Right lung (tissue), 5 donors: ENCODE measurements around the gene UNC93A. TPM values are rescaled to one million over a fixed set of nuclear protein-coding genes. Genes with fewer than 3 reads are reported as not detected.
"Not testable (repeated sequence)": the region's sequence is repeated elsewhere in the genome, so short reads cannot be mapped to it uniquely, and the experiment has no call there.

Experiments used
- DNase-seq, 2 donors: peaks; one replicate each; pipeline ENCODE4 v3.0.0-alpha.2; 2013
- polyA plus RNA-seq, 5 donors: library from polyadenylated mRNA; unstranded; fragments of 120-200 nt; gene quantifications; one replicate each; pipeline versions ENCODE4 v1.2.1 to v1.2.3, GENCODE V29; 2013; ENCODE audit warnings: inconsistent platforms in 1 of 5, low replicate concordance in 1 of 5; ENCODE audit not compliant: insufficient read length in 5 of 5, insufficient read depth in 1 of 5

UNC93A gene
- polyA plus RNA-seq, 5 donors, result 0.05 to 0.13 TPM; not detected in 3

DNA sequence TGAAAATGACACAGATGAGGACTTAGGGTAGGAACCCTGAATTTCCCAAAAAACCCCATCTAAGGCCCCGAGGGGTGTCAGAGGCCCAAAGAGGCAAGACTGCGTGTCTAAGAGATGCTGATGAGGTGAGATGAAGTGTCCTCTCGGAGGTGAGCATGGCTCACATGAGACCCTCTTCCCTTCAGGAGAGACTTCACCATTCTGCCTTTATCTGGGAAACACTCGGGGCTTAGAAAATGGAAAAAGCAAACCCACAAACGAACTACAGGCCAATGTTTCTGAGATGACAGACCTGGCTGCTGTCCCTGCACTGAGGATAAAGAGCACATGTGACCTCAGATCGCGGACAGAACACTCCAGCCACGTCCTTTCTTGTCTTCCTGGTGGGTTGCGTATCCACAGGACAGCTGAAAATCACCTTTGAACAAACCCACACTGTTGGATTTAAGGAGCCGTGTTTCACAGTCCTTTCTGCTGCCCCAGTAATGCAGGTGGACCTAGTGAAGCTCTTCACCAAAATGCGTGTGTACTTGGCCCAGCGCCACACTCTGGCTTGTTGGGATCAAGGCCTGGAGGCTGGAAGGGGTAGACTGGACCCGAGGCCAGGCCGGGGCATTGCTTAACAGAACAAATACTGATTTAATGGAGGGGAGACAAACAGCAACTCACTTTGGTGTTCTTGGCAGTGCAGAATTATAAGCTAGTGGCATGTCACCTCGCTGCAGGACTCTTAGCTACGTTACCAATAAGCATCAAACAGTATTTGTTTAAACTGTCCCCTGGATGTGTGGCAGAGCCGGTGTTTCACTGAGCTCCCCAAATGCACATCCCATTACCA, 18.5 kb downstream of the UNC93A start:
- not testable (repeated sequence) for DNase-seq

DNA sequence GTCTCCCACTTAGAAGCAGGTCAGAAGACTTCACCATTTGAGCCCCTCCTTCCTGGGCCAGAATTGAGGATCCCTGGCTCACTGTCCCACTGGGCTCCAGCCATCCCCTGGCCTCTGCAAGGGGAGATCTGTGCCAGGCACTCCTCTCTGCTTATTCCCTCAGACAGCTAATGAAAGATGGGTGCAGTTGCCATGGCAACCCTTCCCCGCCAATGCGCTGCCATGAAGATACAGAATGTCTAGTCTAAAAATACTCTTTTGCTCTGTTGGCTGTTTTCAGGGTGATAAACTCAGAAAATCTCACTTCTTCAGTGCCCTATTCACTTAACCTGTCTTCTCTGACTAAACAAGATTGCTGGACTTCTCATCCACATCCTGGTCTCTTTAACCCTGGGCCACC, 20.2 kb downstream of the UNC93A start:
- no peak for DNase-seq

DNA sequence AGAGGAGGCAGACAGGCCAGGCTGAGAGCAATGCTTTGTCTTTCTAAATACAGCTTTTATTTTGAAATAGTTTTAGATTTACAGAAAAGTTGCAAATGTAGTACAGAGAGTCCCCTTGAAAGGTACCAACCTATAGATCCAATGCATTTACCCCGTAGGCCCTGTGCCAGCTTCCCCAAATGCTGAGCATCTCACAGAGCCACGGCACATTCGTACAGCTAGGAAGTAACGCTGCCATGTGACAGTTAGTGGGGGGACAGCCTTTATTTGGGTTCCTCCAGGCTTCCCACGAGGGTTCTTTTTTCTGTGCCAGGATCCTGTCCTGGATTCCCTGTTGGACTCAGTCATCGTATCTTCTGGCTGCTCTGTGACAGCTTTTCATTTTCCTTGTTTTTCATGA, 20.6 kb downstream of the UNC93A start:
- not testable (repeated sequence) for DNase-seq

DNA sequence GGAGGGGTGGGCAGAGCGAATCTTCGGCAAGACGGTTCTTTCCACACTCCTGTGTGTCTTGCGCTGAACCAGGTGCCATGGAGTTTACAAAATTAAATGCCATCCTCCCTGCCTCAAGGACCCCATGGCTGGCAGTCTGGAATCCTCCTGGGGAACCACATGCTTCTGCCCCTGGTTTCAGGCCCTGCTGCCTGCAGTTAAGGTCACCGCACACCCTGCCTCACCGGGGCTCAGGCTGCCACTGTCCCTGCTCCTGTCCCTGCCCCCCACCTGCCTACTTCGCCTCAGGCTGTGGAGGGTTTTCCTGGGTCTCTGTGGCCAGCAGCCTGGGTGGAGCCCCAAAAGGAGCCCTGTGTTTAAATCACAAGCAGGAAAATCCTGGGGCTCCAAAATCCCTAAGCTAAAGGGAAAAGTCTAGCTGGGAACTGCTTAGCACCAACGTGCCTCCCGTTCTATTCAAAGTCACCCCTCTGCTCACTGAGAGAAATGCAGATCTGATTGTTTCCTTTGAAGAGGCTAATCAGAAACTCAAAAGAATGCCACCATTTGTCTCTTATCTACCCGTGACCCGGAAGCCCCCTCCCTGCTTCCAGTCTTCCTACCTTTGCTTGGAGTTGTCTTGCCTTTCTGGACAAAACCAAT, 23.2 kb downstream of the UNC93A start:
- DNase-seq, result no peak

DNA sequence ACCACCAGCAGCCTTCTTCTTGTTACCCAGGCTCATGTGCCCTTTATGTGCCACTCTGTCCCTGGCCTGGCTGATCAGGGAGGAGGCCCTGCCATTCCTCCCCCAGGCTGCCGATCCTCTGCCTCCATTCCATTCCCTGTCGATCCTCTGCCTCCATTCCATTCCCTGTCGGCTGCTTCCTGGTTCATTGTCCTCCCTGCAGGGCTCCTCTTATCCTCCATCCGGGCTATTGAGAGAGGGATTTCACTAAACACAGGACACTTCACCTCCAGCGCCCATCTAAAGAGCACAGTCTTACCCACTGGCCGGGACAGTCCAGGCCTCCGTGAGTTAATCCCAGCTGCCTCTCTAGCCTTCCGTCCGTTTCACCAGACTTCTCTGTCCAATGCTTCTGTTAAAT, 26.1 kb downstream of the UNC93A start:
- no peak for DNase-seq

DNA sequence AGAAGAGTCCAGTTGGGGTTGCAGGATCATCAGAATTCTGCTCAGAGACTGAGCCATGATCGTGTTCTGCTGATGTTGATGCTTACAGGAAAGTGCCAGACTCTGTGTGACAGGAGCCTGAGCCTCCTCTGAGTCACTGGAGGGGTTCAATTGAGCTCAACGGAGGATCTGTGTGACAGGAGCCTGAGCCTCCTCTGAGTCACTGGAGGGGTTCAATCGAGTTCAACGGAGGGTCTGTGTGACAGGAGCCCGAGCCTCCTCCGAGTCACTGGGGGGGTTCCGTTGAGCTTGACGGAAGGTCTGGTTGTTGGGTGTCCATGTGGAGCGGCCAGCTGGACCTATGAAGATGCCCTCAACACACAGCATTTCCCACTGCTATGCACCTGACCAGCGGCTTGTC, 27.2 kb downstream of the UNC93A start:
- DNase-seq, result not testable (repeated sequence)

DNA sequence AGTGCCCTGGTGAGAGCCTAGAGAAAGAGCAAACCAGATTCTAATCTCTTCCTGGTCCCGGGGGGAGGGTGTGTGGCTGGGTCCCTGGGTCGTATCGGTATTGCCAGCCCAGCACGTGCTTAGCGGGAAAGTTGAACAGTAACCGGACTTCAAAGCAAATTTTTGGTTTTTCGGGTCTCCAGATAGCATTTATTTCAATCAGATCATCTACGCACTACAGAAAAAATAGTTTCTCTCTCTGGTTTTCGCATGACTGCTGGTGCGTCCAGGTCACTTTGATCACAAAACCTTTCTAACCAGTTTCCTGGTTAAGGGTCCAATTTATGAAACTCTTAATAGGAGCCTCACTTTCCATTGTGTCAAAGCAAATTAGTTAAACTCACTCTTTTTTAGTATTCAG, 27.7 kb downstream of the UNC93A start:
- DNase-seq, result not testable (repeated sequence)

DNA sequence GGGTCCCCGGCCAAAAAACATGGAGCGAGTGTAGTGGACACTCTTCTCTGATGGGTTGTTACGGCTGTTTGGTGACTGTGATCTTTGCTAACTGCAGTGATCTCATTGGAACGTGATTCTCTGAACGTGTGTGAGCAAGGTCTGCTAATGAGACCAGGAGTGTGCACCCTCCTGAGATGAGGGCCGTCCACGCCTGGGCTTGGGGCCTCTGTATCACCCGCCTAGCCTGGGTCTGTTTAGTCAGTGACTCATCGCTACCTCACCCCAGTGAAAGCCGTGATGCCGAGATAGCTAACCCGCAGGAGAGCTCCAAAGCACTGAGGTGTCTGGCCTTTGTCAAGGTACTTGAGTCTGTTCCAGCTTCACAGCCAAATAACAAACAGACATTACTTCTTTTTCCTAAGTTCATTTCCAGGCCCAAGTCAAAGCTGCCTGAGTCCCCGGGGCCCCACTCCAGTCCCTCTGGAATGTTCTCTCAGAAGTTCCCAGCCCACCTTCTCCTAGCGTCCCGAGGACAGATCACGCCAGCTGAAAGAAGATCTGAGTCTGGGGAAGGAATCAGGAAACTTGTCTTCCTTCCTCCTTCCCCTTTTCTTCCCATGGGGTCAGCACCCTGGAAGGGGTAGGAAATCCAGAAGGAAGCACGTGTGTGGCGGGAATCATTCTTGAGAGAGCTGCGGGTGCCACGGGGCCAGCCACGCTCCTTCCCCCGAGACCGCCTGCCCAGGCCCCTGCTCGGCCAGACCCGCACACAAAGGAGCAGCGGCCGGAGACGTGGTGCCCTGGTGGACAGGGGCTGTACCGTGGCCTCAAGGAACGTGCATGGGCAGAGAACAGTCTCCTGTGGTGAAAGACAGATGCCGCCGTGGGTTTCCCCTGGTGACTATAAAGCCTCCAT, 29.0 kb downstream of the UNC93A start:
- DNase-seq, result not testable (repeated sequence)

DNA sequence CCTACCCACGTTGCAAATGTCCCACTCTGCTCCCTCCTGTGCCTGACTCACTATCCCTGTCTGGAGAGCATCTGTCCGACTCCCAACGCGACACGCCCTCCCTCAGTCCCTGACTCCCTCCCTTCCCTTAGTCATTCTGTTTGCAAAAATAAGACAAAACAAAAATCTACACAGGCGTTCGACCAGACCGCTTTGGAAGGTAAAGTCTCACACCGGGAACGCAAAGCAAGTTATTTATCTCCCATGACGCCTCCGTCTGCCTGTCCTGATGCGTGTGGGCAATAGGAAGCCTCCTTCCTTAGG, 29.6 kb downstream of the UNC93A start:
- DNase-seq, result not testable (repeated sequence)

DNA sequence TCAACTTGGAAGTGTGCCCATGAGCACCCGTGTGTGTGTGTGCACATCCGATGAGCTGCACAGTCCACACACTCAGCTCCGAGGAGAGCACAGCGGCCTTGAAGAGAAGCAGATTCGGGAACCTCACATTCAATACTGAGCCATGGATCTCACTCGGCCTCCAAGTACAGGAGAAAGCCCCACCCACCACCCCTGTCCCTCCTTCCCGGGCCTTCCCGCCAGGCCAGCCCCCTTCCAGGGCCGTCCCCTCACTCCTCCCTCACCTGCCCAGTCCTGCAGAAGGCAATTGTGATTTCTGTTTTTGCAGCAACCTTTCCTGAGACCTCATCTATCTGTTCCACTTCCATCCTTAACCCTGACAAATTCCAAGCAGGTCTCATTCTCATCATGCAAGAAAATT, 30.1 kb downstream of the UNC93A start:
- not testable (repeated sequence) for DNase-seq

DNA sequence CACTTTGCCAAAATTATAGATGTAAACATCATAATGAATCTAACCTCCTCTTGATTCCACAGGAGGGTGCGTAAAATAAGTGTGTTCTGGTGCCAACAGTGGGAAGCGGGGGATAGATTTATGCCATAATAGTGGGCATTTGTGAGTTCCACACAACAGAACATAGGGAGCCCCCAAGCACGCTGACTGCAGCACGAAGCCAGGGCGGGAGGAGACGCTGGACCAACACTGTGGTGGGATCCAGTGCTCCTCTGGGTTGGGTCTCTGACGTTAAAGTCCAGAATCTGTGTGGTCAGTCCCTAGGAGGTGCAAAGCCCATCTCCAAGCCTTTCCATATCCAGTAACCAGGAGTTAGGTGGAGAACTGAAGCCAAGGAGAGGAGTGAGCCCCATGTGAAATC, 32.0 kb downstream of the UNC93A start:
- DNase-seq, result no peak

DNA sequence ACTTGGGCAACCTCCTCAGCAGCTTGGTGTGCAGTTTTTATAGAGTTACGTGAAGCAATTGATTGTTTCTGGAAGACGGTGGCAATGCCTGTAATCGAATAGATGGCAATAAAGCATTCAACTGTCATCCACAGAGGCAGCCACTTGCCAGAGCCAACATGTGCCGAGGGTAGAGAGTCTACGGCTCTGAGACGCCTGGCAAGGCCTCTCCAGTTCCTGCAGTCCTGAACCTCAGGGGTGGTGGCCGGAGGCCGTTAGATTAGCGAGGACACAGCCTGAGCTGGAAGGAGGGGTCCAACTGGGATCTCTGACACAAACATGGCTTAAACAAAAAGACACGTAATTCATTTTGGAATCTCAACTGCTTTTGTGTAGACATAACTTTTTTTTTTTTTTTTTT, 33.0 kb downstream of the UNC93A start:
- DNase-seq, result no peak

DNA sequence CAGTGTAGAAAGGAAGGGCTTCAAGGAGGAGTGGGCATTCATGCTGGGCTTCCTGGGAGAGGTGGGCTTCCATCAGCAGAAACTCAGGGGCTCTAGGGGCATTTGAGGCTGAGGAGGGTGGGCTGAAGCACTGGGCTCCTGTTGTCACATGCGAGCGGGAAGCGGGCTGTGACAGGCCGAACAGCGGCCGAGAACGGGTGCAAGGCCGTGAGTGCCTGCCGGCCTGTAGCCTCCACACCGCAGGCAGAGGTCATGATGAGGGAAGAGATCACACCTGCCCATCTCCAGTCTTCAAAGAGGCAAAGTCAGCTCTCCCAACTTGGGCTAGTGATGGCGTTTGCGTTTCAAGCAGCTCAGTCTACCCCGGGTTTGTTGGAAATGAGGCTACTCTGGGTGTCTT, 34.7 kb downstream of the UNC93A start:
- no peak for DNase-seq

DNA sequence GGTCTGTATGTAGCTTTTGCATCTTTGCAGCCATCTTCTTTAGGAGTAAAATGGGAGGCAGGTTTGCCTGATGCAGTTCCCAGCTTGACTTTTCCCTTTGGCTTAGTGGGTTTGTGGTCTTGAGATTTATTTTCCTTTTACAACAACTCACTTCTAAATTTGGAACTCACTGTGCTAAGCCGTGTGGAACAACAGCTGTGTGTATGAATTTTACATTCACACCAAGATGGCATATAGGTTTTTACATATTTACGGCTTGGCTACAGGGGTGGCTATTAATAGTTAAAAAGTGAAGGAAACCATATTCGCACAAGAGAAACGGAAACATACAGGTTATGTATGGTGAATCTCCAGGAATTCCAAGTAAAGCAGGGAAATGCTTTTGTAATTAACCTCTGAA, 36.3 kb downstream of the UNC93A start:
- no peak for DNase-seq

DNA sequence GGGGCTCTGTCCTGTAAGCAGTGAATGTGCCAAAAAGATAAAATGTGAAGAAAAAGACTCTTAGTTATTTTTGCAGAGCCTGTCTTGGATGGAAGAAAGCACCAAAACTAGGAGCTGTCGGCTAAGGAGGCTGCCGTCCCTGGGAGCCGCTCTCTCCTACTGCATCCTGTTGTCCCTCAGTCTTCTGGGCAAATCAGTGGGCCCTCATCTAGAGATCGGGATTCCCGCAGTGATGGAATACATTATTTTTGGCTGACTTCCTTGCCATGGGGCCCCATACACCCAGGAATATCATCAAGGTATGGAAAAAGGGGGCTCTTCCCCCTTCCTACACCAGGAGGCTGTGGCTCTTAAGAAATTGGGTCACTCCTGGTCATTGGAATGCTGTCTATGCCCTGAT, 37.0 kb downstream of the UNC93A start:
- no peak for DNase-seq

DNA sequence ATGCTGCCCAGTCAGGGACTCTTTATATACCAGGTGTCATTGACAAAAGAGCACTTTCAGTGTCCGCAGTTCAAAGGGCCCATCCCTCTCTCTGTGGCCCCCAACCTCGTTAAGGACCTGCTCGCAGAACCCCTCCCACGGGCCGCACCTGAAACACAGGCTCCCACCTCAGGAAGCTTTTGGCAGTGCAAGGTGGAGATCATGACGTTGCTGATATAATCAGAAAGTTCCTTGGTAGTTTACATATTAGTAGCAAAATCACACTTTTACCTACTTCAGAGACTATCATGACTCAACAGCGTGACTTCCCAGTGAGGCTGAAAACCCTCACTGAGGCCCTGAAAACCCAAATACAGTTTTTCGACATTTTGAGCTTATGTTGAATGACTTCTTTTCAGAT, 37.9 kb downstream of the UNC93A start:
- DNase-seq, result no peak

DNA sequence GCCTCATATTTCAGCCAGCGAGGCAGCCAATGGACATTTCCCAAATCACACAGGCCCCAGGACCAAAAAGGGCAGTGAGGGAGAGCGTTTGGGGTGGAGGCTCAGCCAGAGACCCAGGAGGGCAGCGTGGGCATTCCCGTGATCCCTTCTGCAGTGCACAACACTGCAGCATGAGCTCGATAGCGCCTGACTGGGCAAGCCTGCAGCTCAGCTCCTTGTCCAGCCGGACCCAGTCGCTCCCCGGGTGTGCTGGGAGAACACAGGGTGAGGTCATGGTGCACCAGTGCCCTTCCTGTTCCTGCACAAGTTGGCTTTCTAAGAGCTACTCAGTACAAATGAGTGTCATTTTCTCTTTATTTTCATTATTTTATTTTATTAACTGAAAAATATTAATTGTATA, 39.6 kb downstream of the UNC93A start:
- DNase-seq, result no peak

DNA sequence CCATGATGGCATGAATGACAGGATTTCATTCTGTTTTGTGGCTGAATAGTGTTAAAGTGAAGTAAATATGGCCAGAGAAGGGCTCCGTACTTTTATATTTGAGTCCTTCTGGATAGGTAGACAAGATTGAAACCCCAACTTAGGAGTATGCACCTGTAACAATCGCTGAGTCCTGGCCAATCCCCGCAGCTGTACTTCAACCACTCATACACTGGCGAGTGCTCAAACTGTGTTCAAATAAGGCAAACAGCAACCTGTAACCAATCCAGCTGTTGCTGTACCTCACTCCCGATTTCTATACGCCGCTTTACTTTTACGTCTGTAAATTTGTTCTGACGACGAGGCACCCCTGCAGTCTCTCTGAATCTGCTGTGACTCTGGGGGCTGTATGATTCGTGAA, 40.5 kb downstream of the UNC93A start:
- no peak for DNase-seq

DNA sequence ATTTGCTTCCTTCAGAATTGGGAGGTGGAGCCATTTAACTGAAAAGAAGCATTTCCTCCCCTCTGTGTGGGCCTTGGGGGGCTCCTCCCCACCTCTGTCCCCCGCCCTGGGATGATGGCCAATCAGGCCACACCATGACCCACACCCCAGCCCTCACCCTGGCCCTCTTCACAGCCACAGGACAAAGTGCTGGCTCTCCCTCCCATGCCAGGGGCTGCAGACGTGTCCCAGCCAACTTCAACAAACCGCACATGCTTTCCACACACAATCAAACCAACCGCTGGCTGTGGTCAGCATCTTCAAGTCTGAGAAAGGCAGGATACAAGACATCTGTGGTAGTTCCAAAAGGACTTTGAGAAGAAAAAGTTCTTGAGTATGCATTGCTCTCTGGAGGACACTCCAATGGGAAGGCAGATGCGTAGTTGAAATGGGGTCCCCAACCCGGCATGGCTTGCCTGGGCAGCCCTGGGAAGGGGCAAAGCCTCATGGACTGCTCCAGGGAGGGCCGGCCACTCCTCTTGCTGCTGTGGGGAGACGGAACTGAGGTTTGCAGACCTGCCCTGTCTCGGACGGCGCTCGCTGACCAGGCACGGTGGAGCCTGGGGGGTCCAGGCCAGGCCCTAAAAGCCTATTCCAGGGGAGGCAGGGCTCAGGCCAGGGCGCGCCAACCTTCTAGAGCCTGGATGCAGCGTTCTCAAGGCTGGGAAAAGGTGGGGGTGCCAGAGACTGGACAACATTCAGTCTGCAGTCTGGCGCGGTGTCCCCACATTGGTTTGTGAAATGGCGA, 45.9 kb downstream of the UNC93A start:
- peak; percentile 27 to 29 for DNase-seq

DNA sequence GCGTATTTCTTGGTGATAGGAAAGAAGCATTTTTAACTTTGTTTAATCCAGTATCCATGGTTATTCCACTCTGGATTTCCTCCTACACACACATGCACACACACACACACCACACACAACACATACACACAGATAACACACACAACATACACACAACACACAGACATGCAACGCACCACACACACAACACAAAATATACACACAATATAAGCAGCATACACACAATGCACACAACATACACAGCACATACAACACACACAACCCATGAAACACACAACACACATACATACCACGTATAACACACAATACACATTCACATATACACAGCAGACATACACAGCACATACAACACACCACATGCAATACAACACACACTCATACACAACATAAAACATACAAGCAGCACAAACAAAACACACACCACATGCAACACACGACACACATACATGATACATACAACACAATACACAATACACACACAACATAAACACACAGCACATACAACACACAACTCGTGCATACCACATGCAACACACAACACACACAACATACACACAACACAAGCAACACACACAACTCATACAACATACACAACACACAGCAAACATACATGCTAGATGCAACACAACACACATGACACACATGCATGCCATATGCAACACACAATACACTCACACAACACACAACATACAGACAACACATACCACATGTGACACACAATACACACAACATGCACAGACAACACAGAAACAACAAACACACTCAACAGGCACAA, 46.7 kb downstream of the UNC93A start:
- DNase-seq, result no peak

DNA sequence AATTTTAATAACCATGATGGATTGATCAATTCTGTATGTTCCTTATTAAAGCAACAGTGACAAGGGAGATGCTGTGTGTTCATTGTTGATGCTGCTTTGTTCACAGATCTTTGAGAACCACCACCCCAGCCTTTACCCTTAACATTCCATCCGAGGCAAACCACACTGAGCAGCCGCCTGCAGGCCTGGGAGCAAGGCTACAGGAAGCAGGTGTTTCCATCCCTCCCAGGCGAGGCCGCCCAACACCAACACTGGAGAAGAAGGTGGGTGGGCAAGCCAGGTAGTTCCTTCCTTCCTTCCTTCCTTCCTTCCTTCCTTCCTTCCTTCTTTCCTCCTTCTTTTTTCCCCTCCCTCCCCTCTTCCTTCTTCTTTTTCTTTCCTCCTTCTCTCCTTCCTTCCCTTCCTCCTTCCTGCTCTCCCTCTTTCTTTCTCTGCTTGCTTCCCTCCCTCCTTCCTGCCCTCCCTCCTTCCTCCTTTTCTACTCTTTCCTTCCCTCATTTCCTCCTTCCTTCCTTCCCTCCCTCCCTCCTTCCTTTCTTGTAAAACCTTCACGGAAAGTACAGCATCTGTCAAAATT, 47.5 kb downstream of the UNC93A start:
- no peak for DNase-seq
